IMR-90 (cell line): ENCODE measurements around the gene OR9G1. TPM values are rescaled to one million over a fixed set of nuclear protein-coding genes. Genes with fewer than 3 reads are reported as not detected.

Experiments
- ATAC-seq: fragments of 200-7000 bp; cut with Tn5 transposase; 2 replicates; pipeline ENCODE4 v1.9.1; 2020; ENCODE audit warnings: low read depth, mild to moderate bottlenecking, moderate library complexity
- BruUV-seq: library from RNA; stranded (reverse); fragments of 400-500 nt; replicated peaks from 2 replicates; lab custom pipeline; 2021; lab: Mats Ljungman, UMichigan
- CTCF ChIA-PET: fragments of 300-600 bp; formaldehyde crosslinking; extraction: SDS; loops from one replicate; lab custom pipeline; 2021; ENCODE audit warnings: antibody characterized with exemption; lab: Yijun Ruan, JAX
- POLR2A ChIA-PET: fragments of 300-600 bp; sonication (Branson Sonifier 250); formaldehyde crosslinking; loops from one replicate; lab custom pipeline; 2022; ENCODE audit warnings: antibody characterized with exemption; ENCODE audit not compliant: unreplicated experiment; lab: Charles Lee
- DNase-seq: peaks from one replicate; pipeline ENCODE4 v3.0.0; 2013
- H2AFZ ChIP-seq: replicated peaks from 2 replicates; pipeline ENCODE3; 2013; ENCODE audit warnings: low read length, mild to moderate bottlenecking; ENCODE audit not compliant: poor library complexity
- H2AK5ac ChIP-seq: 2 replicates; pipeline ENCODE4 v1.6.1; 2013; ENCODE audit warnings: low read depth, low read length, inconsistent platforms
- H2AK9ac ChIP-seq: replicated peaks from 2 replicates; pipeline ENCODE3; 2013; ENCODE audit warnings: mild to moderate bottlenecking, low read depth, low read length, moderate library complexity; ENCODE audit not compliant: poor library complexity
- H2BK120ac ChIP-seq: 2 replicates; pipeline ENCODE4 v1.6.1; 2013; ENCODE audit warnings: low read depth, low read length, inconsistent platforms
- H2BK15ac ChIP-seq: 3 replicates; pipeline ENCODE4 v1.6.1; 2013; ENCODE audit warnings: low read depth, low read length, inconsistent platforms
- H2BK20ac ChIP-seq: 2 replicates; pipeline ENCODE4 v1.6.1; 2013; ENCODE audit warnings: low read depth, mild to moderate bottlenecking, inconsistent platforms, low read length, moderate library complexity
- H2BK5ac ChIP-seq: 2 replicates; pipeline ENCODE4 v1.6.1; 2013; ENCODE audit warnings: mild to moderate bottlenecking, low read depth, low read length, inconsistent platforms; ENCODE audit not compliant: poor library complexity, severe bottlenecking
- H3K14ac ChIP-seq: replicated peaks from 2 replicates; pipeline ENCODE4 v1.6.1; 2013; ENCODE audit warnings: low read depth, low read length, inconsistent platforms
- H3K18ac ChIP-seq: 2 replicates; pipeline ENCODE4 v1.6.1; 2013; ENCODE audit warnings: low read depth, low read length, control low read depth
- H3K23ac ChIP-seq: 2 replicates; pipeline ENCODE4 v1.6.1; 2013; ENCODE audit warnings: low read depth, low read length, inconsistent platforms
- H3K27ac ChIP-seq: 2 replicates; pipeline ENCODE4 v1.5.1; 2013; ENCODE audit warnings: mild to moderate bottlenecking, control low read depth, low read length; ENCODE audit not compliant: insufficient read depth
- H3K27me3 ChIP-seq: 2 replicates; pipeline ENCODE4 v1.6.1; 2013; ENCODE audit warnings: low read length; ENCODE audit not compliant: control insufficient read depth, insufficient read depth
- H3K36me3 ChIP-seq: 2 replicates; pipeline ENCODE4 v1.6.1; 2013; ENCODE audit warnings: low read length, mixed read lengths; ENCODE audit not compliant: control insufficient read depth, insufficient read depth
- H3K4ac ChIP-seq: 2 replicates; pipeline ENCODE4 v1.6.1; 2013; ENCODE audit warnings: low read depth, low read length, inconsistent platforms
- H3K4me1 ChIP-seq: 2 replicates; pipeline ENCODE4 v1.6.1; 2013; ENCODE audit warnings: low read length, mixed read lengths; ENCODE audit not compliant: control insufficient read depth, insufficient read depth
- H3K4me2 ChIP-seq: 2 replicates; pipeline ENCODE4 v1.6.1; 2013; ENCODE audit warnings: low read depth, mild to moderate bottlenecking, control low read depth, low read length, moderate library complexity
- H3K4me3 ChIP-seq: 2 replicates; pipeline ENCODE4 v1.5.1; 2013; ENCODE audit warnings: low read depth, mild to moderate bottlenecking, control low read depth, low read length, moderate library complexity; ENCODE audit not compliant: insufficient read depth
- H3K56ac ChIP-seq: 2 replicates; pipeline ENCODE4 v1.6.1; 2013; ENCODE audit warnings: low read length, inconsistent platforms; ENCODE audit not compliant: insufficient read depth; ENCODE audit errors: extremely low read depth
- H3K79me1 ChIP-seq, 2 experiments: 2 replicates each; pipeline ENCODE4 v1.6.1; 2013; ENCODE audit warnings: low read length in 2 of 2, inconsistent platforms in 1 of 2, low read depth in 1 of 2
- H3K9ac ChIP-seq: 2 replicates; pipeline ENCODE4 v1.6.1; 2013; ENCODE audit warnings: low read depth, low read length, control low read depth
- H3K9me1 ChIP-seq: 2 replicates; pipeline ENCODE4 v1.6.1; 2013; ENCODE audit warnings: low read length, inconsistent platforms; ENCODE audit not compliant: insufficient read depth
- H3K9me3 ChIP-seq: 2 replicates; pipeline ENCODE4 v1.6.1; 2013; ENCODE audit warnings: low read length; ENCODE audit not compliant: control insufficient read depth, insufficient read depth
- H4K20me1 ChIP-seq: 2 replicates; pipeline ENCODE4 v1.6.1; 2013; ENCODE audit warnings: low read length, inconsistent platforms; ENCODE audit not compliant: insufficient read depth
- H4K5ac ChIP-seq: 2 replicates; pipeline ENCODE4 v1.6.1; 2013; ENCODE audit warnings: mild to moderate bottlenecking, low read depth, low read length, control low read depth
- H4K8ac ChIP-seq, 2 experiments: 2 replicates each; pipeline ENCODE4 v1.6.1; 2013; ENCODE audit warnings: low read depth in 2 of 2, low read length in 2 of 2, control low read depth in 1 of 2, inconsistent platforms in 1 of 2
- H4K91ac ChIP-seq: 2 replicates; pipeline ENCODE4 v1.6.1; 2013; ENCODE audit warnings: low read depth, low read length, inconsistent platforms; ENCODE audit not compliant: insufficient read depth
- WGBS, 2 experiments: methylation state at CpG; one replicate each; pipeline versions ENCODE4 v1.1.5 to v1.1.7; 2013; ENCODE audit warnings: missing lambda C conversion rate in 2 of 2; ENCODE audit not compliant: insufficient read length in 1 of 2; ENCODE audit errors: extremely low coverage in 2 of 2; 5-methylcytosine and 5-hydroxymethylcytosine counted together
- dilution Hi-C: fragments of 300-500 bp; cut with HindIII; formaldehyde crosslinking; loops from one replicate; pipeline ENCODE4 v1.14.3; 2018; ENCODE audit warnings: low sequenced_read_pairs; ENCODE audit not compliant: unreplicated experiment
- in situ Hi-C: fragments of 300-500 bp; cut with MboI; formaldehyde crosslinking; loops from 3 replicates; pipeline ENCODE4 v1.14.3; 2019; ENCODE audit warnings: low sequenced_read_pairs, inconsistent platforms, mixed read lengths
- intact Hi-C: fragments of 100-400 bp; cut with micrococcal nuclease; formaldehyde crosslinking; loops from 2 replicates; pipeline ENCODE4 v1.10.0; 2022
- polyA plus RNA-seq, 3 experiments: library from polyadenylated mRNA; depleted of rRNA; stranded (reverse); fragments of >200 nt; gene quantifications; 2 replicates each; pipeline ENCODE4 v1.2.3, GENCODE V29; 2012; ENCODE audit warnings: low replicate concordance in 1 of 3
- total RNA-seq: library from RNA; depleted of rRNA; stranded (reverse); fragments of >200 nt; gene quantifications from 2 replicates; pipeline ENCODE4 v1.2.3, GENCODE V29; 2012
- TF ChIP-seq, protein P1 (sequence below): fragments of 150-350 bp; IDR thresholded peaks from 2 replicates; pipeline ENCODE4 v1.6.1; 2016; ENCODE audit warnings: low read depth, mild to moderate bottlenecking, low read length, moderate library complexity, borderline replicate concordance

OR9G1 gene
- total and polyA plus RNA-seq, 2 of the 4 experiments (the other 2 are of a cell fraction), result not detected

DNA sequence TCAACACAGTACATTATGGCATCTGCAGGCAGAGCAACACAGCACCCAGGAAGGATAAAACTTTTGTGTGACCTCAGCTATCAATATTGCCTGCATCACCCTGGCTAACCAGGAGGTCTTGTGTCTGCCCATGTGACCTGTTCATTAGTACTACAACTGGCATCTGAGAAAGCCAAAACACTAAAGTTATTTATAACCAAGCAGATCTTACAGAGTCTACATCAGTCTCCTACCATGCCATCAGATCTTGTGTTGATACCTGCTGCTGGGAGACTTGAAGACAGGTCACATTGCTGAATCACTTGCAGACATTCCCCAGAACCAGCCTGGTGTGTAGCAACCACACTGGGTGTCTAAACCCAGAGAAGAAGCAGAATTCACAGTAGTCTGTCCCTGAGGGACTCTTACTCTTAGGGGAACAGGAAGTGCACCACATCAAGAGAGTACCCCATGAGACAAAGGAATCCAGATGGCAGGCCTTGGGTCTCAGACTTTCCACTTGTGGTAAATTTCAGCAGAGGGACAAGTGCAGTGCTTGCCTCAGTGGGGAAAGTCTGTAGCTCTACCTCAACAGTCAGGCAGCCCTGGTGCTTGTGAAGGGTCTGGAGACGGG is 7.0 kb downstream of the OR9G1 start:
- no peak overlapping the region for H2BK20ac ChIP-seq
- dilution Hi-C loops, result no loop called here
- CTCF ChIA-PET, result no interaction called here
- H3K27ac ChIP-seq, result no peak overlapping the region
- no peak overlapping the region for H3K56ac ChIP-seq
- WGBS, 2 experiments, result no CpG with 5 or more reads among the region's 1 CpG
- H3K9ac ChIP-seq, result no peak overlapping the region
- BruUV-seq, result no TSS peak
- no peak overlapping the region for H2AK9ac ChIP-seq
- POLR2A ChIA-PET, result no interaction called here
- no peaks in the 10 kb centered on the region for H3K79me1 ChIP-seq
- ATAC-seq, result no peak
- no peaks in the 10 kb centered on the region for H3K4me1 ChIP-seq
- H2BK120ac ChIP-seq, result no peak overlapping the region
- no peaks in the 10 kb centered on the region for H3K9me1 ChIP-seq
- intact Hi-C loops, result no loop called here
- peaks cover 19% of the 10 kb centered on the region for H3K9me3 ChIP-seq
- no peak overlapping the region for H2BK15ac ChIP-seq
- H4K8ac ChIP-seq, result no peak overlapping the region
- DNase-seq, result no peak
- no peak overlapping the region for H4K5ac ChIP-seq
- no peaks in the 10 kb centered on the region for H4K20me1 ChIP-seq
- TF ChIP-seq, protein P1, sequence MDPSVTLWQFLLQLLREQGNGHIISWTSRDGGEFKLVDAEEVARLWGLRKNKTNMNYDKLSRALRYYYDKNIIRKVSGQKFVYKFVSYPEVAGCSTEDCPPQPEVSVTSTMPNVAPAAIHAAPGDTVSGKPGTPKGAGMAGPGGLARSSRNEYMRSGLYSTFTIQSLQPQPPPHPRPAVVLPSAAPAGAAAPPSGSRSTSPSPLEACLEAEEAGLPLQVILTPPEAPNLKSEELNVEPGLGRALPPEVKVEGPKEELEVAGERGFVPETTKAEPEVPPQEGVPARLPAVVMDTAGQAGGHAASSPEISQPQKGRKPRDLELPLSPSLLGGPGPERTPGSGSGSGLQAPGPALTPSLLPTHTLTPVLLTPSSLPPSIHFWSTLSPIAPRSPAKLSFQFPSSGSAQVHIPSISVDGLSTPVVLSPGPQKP, result no peak
- H3K4me3 ChIP-seq, result no peak overlapping the region
- no peak overlapping the region for H3K18ac ChIP-seq
- no peak overlapping the region for H4K91ac ChIP-seq
- no peak overlapping the region for H2BK5ac ChIP-seq
- H2AFZ ChIP-seq, result no peak overlapping the region
- H3K27me3 ChIP-seq, result no peaks in the 10 kb centered on the region
- no peak overlapping the region for H3K4me2 ChIP-seq
- H2AK5ac ChIP-seq, result no peak overlapping the region
- in situ Hi-C loops, result no loop called here
- no peak overlapping the region for H3K14ac ChIP-seq
- no peak overlapping the region for H3K4ac ChIP-seq
- no peak overlapping the region for H3K23ac ChIP-seq
- H3K36me3 ChIP-seq, result no peaks in the 10 kb centered on the region
